IMR-90 (cell line): Measurements from ENCODE around the gene B3GAT3.

Experiments
- MXI1 ChIP-seq: IDR thresholded peaks from 2 replicates; pipeline ENCODE4 v1.6.1; 2012; ENCODE audit warnings: low read depth, mild to moderate bottlenecking, low read length, moderate library complexity, borderline replicate concordance
- POLR2A ChIP-seq: IDR thresholded peaks from 2 replicates; pipeline ENCODE4 v1.6.1; 2012; ENCODE audit warnings: mild to moderate bottlenecking, low read depth, low read length
- TF ChIP-seq, protein P1 (sequence below): conservative IDR thresholded peaks from 2 replicates; pipeline ENCODE4 v1.5.1; 2012; ENCODE audit warnings: mild to moderate bottlenecking, low read depth, low read length, improper control_type of control experiment

DNA sequence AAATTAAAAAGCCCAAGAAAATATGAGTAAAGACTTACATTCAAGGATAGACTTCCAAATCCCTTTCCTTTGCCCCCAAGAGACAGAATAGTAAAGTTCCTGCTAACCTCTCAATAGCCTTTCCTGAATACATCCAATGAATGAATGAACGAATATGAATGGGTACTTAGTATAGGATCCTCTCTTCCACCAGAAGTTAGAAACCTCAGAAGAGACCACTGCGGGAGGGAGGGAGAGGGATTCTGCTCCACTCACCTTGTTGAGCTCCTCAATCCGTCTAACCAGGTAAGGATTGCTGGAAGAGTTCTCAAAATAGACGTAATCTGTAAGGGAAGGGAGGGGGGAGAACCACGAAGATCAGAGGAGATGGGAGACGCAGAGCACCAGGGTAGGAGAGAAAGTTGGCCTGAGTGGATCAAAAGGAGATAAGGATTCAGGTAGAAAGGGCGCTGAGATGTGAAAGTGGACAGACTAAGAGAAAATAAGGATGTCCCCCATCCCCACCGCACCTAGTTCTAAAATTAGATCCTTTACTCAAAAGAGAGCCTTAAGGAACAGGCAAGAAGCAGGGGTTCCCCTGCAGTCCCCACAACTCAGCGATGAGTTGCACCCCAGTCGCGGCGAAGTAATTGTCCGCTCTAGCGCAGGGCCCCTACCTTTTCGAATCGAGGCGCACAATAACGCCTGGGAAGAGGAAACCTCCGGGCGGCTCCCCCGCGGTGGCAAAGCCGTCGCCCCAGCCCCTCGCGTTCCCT is 21.2 kb downstream of the B3GAT3 start:
- TF ChIP-seq, protein P1, sequence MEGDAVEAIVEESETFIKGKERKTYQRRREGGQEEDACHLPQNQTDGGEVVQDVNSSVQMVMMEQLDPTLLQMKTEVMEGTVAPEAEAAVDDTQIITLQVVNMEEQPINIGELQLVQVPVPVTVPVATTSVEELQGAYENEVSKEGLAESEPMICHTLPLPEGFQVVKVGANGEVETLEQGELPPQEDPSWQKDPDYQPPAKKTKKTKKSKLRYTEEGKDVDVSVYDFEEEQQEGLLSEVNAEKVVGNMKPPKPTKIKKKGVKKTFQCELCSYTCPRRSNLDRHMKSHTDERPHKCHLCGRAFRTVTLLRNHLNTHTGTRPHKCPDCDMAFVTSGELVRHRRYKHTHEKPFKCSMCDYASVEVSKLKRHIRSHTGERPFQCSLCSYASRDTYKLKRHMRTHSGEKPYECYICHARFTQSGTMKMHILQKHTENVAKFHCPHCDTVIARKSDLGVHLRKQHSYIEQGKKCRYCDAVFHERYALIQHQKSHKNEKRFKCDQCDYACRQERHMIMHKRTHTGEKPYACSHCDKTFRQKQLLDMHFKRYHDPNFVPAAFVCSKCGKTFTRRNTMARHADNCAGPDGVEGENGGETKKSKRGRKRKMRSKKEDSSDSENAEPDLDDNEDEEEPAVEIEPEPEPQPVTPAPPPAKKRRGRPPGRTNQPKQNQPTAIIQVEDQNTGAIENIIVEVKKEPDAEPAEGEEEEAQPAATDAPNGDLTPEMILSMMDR: no peak
- TF ChIP-seq POLR2A (no peak), MXI1 (no peak)
